ENCODE measurements around the gene SERPINE2.

The SERPINE2 gene

GRCh38 chr2:224073676-224074075, 34.6 kb upstream of the SERPINE2 start:
- H3K27me3 ChIP-seq (ENCODE audit: control insufficient read depth, low read length) = no peaks in the 10 kb centered on the region; the same call in 1 of the 2 replicates
- no peaks in the 10 kb centered on the region for H3F3A ChIP-seq (ENCODE audit: control insufficient read depth, insufficient read depth)
- H3K36me3 ChIP-seq (ENCODE audit: control insufficient read depth, low read length) = no peaks in the 10 kb centered on the region
- H3K4me1 ChIP-seq (ENCODE audit: control insufficient read depth, low read length) = no peaks in the 10 kb centered on the region
- no peak for TF ChIP-seq CTCF (IDR thresholded peaks at IDR 0.05; ENCODE audit: low read depth, low read length, poor library complexity, severe bottlenecking)
- TF ChIP-seq EZH2phosphoT487 (IDR thresholded peaks at IDR 0.05; ENCODE audit: borderline replicate concordance, low read length) = no peak
- no peaks in the 10 kb centered on the region for H4K20me1 ChIP-seq (ENCODE audit: control insufficient read depth, insufficient read depth, low read depth, low read length)
- H3K4me3 ChIP-seq (ENCODE audit: low read length) = no peak overlapping the region
- no peak overlapping the region for H3K4me2 ChIP-seq (ENCODE audit: low read length)
- no peaks in the 10 kb centered on the region for H3K79me2 ChIP-seq (ENCODE audit: control insufficient read depth, low read length)
- no peaks in the 10 kb centered on the region for H3K9me2 ChIP-seq (replicated peaks; ENCODE audit: control insufficient read depth, low read length)
- H3K27ac ChIP-seq (ENCODE audit: low read depth, low read length) = no peak overlapping the region
- H3K9me3 ChIP-seq (ENCODE audit: control insufficient read depth, insufficient read depth, low read length) = no peaks in the 10 kb centered on the region

GRCh38 chr2:224072541-224073188, 33.6 kb upstream of the SERPINE2 start:
- Histone ChIP-seq H4K20me1 (ENCODE audit: control insufficient read depth, insufficient read depth, low read depth, low read length) (no peaks in the 10 kb centered on the region), H3K4me2 (ENCODE audit: low read length) (no peak overlapping the region), H3K27me3 (ENCODE audit: control insufficient read depth, low read length) (no peaks in the 10 kb centered on the region; the same call in 1 of the 2 replicates), H3K27ac (ENCODE audit: low read depth, low read length) (no peak overlapping the region), H3K4me3 (ENCODE audit: low read length) (no peak overlapping the region), H3K79me2 (ENCODE audit: control insufficient read depth, low read length) (no peaks in the 10 kb centered on the region), H3K36me3 (ENCODE audit: control insufficient read depth, low read length) (no peaks in the 10 kb centered on the region), H3K9me3 (ENCODE audit: control insufficient read depth, insufficient read depth, low read length) (no peaks in the 10 kb centered on the region), H3K9me2 (replicated peaks; ENCODE audit: control insufficient read depth, low read length) (no peaks in the 10 kb centered on the region), H3F3A (ENCODE audit: control insufficient read depth, insufficient read depth) (no peaks in the 10 kb centered on the region), H3K4me1 (ENCODE audit: control insufficient read depth, low read length) (no peaks in the 10 kb centered on the region)
- TF ChIP-seq EZH2phosphoT487 (IDR thresholded peaks at IDR 0.05; ENCODE audit: borderline replicate concordance, low read length) (no peak), CTCF (IDR thresholded peaks at IDR 0.05; ENCODE audit: low read depth, low read length, poor library complexity, severe bottlenecking) (no peak)

- Histone ChIP-seq H3K4me1 (ENCODE audit: control insufficient read depth, low read length) (no peaks in the 10 kb centered on the region), H3K79me2 (ENCODE audit: control insufficient read depth, low read length) (no peaks in the 10 kb centered on the region), H3K4me2 (ENCODE audit: low read length) (no peak overlapping the region), H3K27me3 (ENCODE audit: control insufficient read depth, low read length) (peaks cover 3% of the 10 kb centered on the region; the same call in 1 of the 2 replicates), H3K4me3 (ENCODE audit: low read length) (no peak overlapping the region), H3F3A (ENCODE audit: control insufficient read depth, insufficient read depth) (no peaks in the 10 kb centered on the region), H4K20me1 (ENCODE audit: control insufficient read depth, insufficient read depth, low read depth, low read length) (no peaks in the 10 kb centered on the region), H3K9me2 (replicated peaks; ENCODE audit: control insufficient read depth, low read length) (no peaks in the 10 kb centered on the region), H3K36me3 (ENCODE audit: control insufficient read depth, low read length) (no peaks in the 10 kb centered on the region), H3K9me3 (ENCODE audit: control insufficient read depth, insufficient read depth, low read length) (no peaks in the 10 kb centered on the region), H3K27ac (ENCODE audit: low read depth, low read length) (no peak overlapping the region)
- no peak for TF ChIP-seq CTCF (IDR thresholded peaks at IDR 0.05; ENCODE audit: low read depth, low read length, poor library complexity, severe bottlenecking)
- no peak for TF ChIP-seq EZH2phosphoT487 (IDR thresholded peaks at IDR 0.05; ENCODE audit: borderline replicate concordance, low read length)
These were observed 30.1 kb upstream of the SERPINE2 start for GRCh38 chr2:224069172-224069571.
